ENCODE data around the gene ZRANB1.

DNA sequence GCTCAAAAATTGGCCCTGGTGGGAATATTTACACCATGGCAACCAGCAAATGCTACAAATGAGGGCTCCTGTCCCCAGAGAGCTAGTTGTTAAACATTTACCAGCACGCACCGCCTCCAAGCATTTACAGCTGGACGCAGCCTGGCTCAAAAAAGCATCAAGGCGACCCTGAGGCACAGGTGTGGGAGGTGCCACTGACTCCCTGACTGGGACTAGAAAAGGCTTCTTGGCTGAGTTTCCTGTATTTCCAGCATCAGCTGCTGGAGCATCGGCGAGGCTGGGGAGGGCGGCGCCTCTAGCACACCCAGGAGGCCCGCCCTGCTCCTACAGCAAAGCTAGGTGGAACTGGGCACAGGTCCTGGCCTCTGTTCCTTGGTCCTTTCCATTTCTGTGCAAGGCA, 43.5 kb upstream of the ZRANB1 start:
- TF ChIP-seq, protein P1, sequence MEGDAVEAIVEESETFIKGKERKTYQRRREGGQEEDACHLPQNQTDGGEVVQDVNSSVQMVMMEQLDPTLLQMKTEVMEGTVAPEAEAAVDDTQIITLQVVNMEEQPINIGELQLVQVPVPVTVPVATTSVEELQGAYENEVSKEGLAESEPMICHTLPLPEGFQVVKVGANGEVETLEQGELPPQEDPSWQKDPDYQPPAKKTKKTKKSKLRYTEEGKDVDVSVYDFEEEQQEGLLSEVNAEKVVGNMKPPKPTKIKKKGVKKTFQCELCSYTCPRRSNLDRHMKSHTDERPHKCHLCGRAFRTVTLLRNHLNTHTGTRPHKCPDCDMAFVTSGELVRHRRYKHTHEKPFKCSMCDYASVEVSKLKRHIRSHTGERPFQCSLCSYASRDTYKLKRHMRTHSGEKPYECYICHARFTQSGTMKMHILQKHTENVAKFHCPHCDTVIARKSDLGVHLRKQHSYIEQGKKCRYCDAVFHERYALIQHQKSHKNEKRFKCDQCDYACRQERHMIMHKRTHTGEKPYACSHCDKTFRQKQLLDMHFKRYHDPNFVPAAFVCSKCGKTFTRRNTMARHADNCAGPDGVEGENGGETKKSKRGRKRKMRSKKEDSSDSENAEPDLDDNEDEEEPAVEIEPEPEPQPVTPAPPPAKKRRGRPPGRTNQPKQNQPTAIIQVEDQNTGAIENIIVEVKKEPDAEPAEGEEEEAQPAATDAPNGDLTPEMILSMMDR (IDR thresholded peaks at IDR 0.05; ENCODE audit: insufficient read depth, low read length, poor library complexity, severe bottlenecking) = no peak
- TF ChIP-seq EZH2phosphoT487 (conservative IDR thresholded peaks at IDR 0.05; ENCODE audit: low read length) = no peak

Data from SU-DHL-6 (cell line).